G401 (cell line): Measurements from ENCODE around the gene SFXN1. TPM values are rescaled to one million over a fixed set of nuclear protein-coding genes. Genes with fewer than 3 reads are reported as not detected.
"Not testable (repeated sequence)": the region's sequence is repeated elsewhere in the genome, so short reads cannot be mapped to it uniquely, and the experiment has no call there.

ENCODE experiments used
- DNase-seq: peaks from one replicate; pipeline ENCODE4 v3.0.0-alpha.2; 2015; ENCODE audit warnings: low spot score
- in situ Hi-C: cut with HindIII; loops from 2 replicates; pipeline ENCODE4 v1.10.0; 2016; ENCODE audit warnings: low sequenced_read_pairs, mixed read lengths
- total RNA-seq: library from RNA; depleted of rRNA; stranded (reverse); fragments of >200 nt; shearing (Covaris generic); gene quantifications from 2 replicates; pipeline ENCODE4 v1.2.3, GENCODE V29; 2014

Gene SFXN1
- total RNA-seq, 1 experiment from 2014 or later = 206 TPM

GRCh38 chr5:175524211-175524610 is 45.9 kb downstream of the SFXN1 start:
- no peak for DNase-seq
- in situ Hi-C loops = no loop called here

DNA sequence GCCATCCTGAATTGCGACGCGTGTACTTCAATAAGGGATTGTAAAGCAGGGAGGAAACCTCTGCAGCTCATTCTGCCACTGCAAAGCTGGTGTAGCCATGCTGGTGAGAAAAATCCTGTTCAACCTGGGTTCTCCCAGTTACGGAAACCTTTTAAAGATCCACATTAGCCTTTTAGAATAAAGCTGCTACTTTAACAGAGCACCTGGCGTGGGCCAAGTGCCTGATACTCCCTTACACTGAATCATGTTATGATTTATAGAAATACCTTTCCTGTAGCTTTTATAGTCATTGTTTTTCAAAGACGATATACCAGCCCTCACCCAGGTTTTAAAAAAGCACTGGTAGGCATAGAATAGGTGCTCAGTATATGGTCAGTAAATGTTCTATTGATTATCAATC is 48.3 kb downstream of the SFXN1 start:
- no peak for DNase-seq
- in situ Hi-C loops = no loop called here

DNA sequence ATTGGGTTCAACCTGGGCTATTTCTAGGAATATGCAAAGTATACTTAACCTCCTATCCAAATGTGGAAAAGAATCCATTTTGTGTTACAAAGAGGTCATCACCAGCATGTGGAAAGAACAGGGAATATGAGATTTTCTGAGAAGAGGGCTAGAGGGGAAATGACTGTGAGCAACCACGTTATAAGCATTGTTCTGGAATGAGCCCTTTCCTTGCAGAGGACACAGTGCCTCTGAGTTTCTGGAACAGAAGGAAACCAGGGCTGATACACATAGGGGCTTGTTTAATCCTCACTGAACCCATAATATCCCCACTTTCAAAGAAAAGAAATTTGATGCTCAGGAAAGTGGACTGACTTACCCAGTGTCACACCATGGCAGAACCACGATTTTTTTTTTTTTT is 53.0 kb downstream of the SFXN1 start:
- in situ Hi-C loops = no loop called here
- no peak for DNase-seq

GRCh38 chr5:175534070-175534932 is 55.9 kb downstream of the SFXN1 start:
- in situ Hi-C loops = no loop called here
- peak; percentile 84 for DNase-seq

GRCh38 chr5:175535331-175535730 is 57.0 kb downstream of the SFXN1 start:
- DNase-seq, in situ Hi-C loops: not testable (repeated sequence)

- in situ Hi-C loops = no loop called here
- DNase-seq = no peak
These were observed 57.4 kb downstream of the SFXN1 start for GRCh38 chr5:175535796-175536195.

- no peak for DNase-seq
- in situ Hi-C loops = no loop called here
These were observed 60.2 kb downstream of the SFXN1 start for GRCh38 chr5:175538576-175538975.

- in situ Hi-C loops = no loop called here
- no peak for DNase-seq
These were observed 61.6 kb downstream of the SFXN1 start for GRCh38 chr5:175539936-175540335.

- in situ Hi-C loops = no loop called here
- no peak for DNase-seq
These were observed 62.9 kb downstream of the SFXN1 start for GRCh38 chr5:175541264-175541663.

DNA sequence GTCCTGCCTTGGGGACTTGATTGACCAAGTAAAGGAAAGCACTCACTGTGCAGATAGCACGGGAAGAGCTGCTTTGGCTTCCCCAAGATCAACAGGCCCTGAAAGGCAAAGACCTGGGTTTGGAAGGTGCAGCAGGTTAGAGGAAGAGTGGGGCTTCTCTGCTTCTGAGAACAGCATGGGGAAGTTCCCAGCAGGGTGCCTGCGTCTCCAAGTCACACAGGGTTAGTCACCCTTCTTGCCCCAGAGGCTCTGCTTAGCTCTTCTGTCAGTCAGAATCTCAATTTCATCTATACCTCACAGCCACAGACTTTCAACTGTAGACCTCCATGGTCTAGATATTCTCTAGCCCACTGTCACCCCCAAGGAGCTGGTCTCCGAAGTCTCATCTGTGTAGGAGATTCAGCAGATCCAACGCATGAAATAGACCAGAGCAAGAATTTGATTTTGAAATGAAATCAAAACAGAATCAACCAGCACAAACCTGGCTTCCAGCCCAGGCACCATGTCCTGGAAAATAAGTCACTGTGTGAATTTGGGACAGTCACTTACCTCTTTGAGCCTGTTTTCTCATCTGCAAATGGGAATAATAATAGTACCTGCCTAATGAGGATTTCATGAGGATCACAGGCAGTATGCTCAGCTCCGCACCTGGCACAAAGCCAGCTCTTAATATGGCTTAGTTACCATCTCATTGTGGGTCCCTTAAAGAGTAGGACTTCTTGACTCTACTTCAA is 64.0 kb downstream of the SFXN1 start:
- no peak for DNase-seq
- in situ Hi-C loops = no loop called here

- in situ Hi-C loops = no loop called here
- DNase-seq = no peak
These were observed 64.5 kb downstream of the SFXN1 start for GRCh38 chr5:175542966-175543235.

DNA sequence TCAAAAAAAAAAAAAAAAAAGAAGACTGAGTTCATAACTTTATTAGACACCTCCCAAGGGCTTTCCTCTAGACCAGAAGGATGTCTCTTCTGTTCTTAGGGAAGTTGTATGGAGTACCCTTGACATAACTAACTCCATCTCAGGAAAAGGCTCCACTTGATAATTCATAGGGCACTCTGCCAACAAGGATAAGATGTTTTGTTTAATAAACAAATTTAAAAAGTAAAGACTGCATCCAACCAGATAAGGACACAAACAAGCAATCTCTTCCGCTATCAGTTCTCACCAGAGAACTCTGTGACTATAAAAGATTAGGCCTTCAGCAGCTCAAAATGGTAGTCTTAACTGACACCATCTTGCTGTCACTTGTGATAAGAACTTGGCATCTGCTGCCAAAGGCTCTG is 65.8 kb downstream of the SFXN1 start:
- in situ Hi-C loops = no loop called here
- no peak for DNase-seq

- DNase-seq = no peak
- in situ Hi-C loops = no loop called here
These were observed 66.2 kb downstream of the SFXN1 start for GRCh38 chr5:175544586-175544985.

DNA sequence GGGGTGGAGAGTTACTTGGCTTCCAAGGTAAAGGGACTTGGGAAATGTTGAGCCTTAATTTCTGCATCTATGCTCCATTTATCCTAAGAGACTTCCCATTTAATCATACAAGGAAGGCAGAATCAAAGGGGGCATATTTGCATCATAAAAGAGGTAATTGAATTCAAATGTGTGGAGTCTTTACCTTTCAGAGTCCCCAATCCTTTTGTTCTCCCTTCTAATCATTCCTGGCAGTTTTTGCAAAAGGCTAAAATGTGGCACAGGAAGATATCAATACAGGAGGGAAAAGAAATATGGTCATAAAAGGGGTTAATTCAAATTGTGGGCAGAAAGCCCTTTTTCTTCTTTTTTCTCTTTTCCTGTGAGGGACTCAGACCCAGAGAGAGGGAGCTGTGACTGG is 69.5 kb downstream of the SFXN1 start:
- no peak for DNase-seq
- in situ Hi-C loops = no loop called here

- DNase-seq = no peak
- in situ Hi-C loops = no loop called here
These were observed 70.4 kb downstream of the SFXN1 start for GRCh38 chr5:175548626-175549311.

- no peak for DNase-seq
- in situ Hi-C loops = no loop called here
These were observed 71.9 kb downstream of the SFXN1 start for GRCh38 chr5:175550055-175550805.

DNA sequence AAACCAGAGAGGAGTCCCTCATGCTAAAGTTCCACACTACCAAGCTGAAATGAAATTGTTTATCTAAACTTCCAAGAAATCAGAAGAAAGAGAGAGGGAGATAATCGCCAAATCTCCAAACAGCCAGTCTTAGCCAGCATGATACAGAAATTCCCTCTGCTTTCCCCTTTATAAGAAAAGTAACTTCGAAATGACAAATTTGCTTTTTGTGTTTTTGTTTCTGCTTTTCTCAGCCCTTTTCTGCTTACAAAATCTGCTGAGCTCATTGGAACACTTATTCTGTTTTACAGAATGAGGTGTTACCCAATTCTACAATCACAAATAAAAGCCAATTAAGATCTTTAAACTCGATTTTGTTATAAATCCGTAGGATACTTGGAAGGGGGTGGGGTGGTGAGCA is 72.9 kb downstream of the SFXN1 start:
- in situ Hi-C loops = no loop called here

DNA sequence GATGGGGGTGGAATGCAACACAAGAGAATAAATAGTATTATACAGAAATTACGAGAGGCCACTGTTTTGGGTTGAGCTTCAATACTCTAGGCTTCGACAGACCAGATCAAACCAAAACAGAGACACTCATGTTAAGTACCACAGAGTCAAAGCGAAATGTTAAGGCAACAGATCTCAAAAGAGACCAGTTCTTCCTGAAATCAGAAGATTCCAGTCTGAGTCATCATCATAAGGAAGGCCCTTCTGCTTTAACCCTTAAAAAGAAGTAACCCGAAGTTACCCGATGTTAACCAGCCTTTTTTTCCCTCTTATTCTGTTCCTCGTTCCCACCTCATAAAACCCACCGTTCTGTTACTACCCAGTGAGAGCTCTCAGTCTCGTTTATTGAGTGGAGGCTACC is 75.9 kb downstream of the SFXN1 start:
- DNase-seq = no peak
- in situ Hi-C loops = no loop called here

More for the DNA sequence above, 72.9 kb downstream of the SFXN1 start:
- DNase-seq = no peak

GRCh38 chr5:175555168-175555785 is 76.9 kb downstream of the SFXN1 start:
- in situ Hi-C loops = no loop called here
- no peak for DNase-seq
